GM10266 (cell line): Measurements from ENCODE around the gene ANKS6.

Experiments
- DNase-seq: peaks from one replicate; pipeline ENCODE4 v3.0.0; 2012; ENCODE audit errors: extremely low spot score
- CTCF ChIP-seq: IDR thresholded peaks from 2 replicates; pipeline ENCODE4 v1.5.1; 2012; ENCODE audit warnings: mild to moderate bottlenecking, low read depth; ENCODE audit not compliant: control insufficient read depth, insufficient read depth; ENCODE audit errors: missing control alignments

ANKS6 gene

GRCh38 chr9:98760231-98760630, 36.1 kb downstream of the ANKS6 start:
- DNase-seq: no peak
- TF ChIP-seq CTCF: no peak

DNA sequence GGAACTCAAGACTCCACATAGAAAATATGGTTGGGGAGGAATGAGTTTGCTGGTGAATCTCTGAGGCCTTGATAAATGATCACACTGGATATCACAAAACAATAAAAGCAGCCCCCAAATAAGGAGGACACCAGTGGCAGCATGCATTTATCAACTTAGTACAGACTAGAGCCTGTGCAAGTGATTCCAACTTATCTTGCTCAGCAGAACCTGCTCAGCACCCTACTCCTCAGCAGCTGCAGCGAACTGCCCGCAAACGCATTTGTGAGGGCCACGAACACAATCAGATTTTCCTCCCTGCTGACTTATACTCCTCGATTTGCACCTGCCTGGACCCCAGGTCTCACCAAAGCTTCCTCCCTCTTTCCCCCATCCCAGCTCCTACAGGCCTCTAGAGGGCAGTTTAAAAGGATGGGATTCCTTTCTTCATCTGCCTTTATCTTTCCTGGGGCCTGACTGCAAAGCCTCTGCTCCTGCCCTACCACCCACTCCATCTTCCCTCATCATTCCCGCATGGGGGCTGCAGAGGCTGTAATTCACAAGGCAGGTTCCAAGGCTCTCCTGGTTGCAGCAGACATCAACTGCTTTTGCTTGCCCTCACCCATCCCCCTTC, 41.2 kb downstream of the ANKS6 start:
- no peak for DNase-seq
- no peak for TF ChIP-seq CTCF

DNA sequence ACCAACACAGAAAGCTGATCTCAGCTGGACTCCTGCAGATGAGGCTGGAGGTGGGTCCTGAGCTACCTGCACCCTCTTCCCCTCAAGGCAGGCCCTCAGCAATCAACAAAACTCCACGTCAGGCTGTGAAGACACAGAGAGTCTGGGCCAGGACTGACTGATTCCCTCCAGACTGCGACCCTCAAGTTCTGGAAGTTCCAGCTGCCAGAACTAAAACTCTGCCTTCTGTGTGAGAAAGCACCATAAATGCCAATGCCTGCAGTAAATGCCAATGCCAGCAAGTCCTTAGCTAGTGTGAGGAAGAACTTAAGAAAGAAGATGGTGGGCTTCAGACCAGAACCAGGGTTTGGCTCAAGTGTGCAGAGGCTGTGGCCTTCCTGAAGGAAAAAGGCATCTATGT, 45.1 kb downstream of the ANKS6 start:
- TF ChIP-seq CTCF: no peak
- no peak for DNase-seq

- no peak for DNase-seq
- TF ChIP-seq CTCF: no peak
Measured at GRCh38 chr9:98750364-98751060, 45.8 kb downstream of the ANKS6 start.

DNA sequence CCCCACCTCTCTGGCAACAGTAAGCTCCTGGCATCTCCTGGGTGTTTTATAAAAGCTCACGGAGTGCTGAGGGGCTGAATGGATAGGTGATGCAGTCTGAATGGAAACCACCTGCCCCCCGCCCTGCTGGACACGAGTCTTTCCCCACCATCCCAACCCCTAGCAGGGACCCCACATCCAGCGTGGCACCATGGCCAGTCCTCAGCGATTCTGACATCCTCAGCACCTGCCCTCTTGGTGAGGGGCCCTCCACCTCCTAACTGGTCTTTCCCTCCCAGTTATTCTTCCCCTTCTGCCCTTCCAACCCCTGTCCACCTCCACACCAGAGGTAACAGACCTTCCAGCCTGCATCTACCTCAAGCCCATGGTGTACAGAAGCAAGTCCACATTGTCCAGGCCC, 48.9 kb downstream of the ANKS6 start:
- no peak for TF ChIP-seq CTCF
- no peak for DNase-seq

GRCh38 chr9:98745470-98745869, 50.9 kb downstream of the ANKS6 start:
- DNase-seq: no peak
- no peak for TF ChIP-seq CTCF

GRCh38 chr9:98743818-98744611, 52.3 kb downstream of the ANKS6 start:
- TF ChIP-seq CTCF: no peak
- no peak for DNase-seq
